ENCODE data around the gene TMEM240.

The TMEM240 gene

GRCh38 chr1:1563688-1564087 lies 23.3 kb upstream of the TMEM240 start:
- H2AFZ ChIP-seq (ENCODE audit: low read depth): no peak overlapping the region
- H3K27me3 ChIP-seq (ENCODE audit: insufficient read depth, low read depth): no peaks in the 10 kb centered on the region
- H3K36me3 ChIP-seq (ENCODE audit: insufficient read depth): peaks cover 6% of the 10 kb centered on the region; the same call in 1 of the 2 replicates
- no peaks in the 10 kb centered on the region for H3K4me1 ChIP-seq (ENCODE audit: low read depth, poor library complexity, severe bottlenecking)
- no peak overlapping the region for H3K27ac ChIP-seq
- H3K4me2 ChIP-seq: no peak overlapping the region
- H3K4me3 ChIP-seq (IDR thresholded peaks at IDR 0.05; ENCODE audit: insufficient read depth, low read depth, low read length): no peak overlapping the region
- H3K79me2 ChIP-seq (ENCODE audit: insufficient read depth, low read depth): peaks cover 68% of the 10 kb centered on the region
- no peak overlapping the region for H3K9ac ChIP-seq
- H4K20me1 ChIP-seq (ENCODE audit: insufficient read depth): peaks cover 19% of the 10 kb centered on the region
- no peak for TF ChIP-seq CTCF (conservative IDR thresholded peaks at IDR 0.05; ENCODE audit: low read depth, low read length)

- Histone ChIP-seq H4K20me1 (ENCODE audit: insufficient read depth) (peaks cover 14% of the 10 kb centered on the region), H3K4me3 (IDR thresholded peaks at IDR 0.05; ENCODE audit: insufficient read depth, low read depth, low read length) (no peak overlapping the region), H3K27me3 (ENCODE audit: insufficient read depth, low read depth) (no peaks in the 10 kb centered on the region)
Measured at GRCh38 chr1:1562556-1563195, 22.3 kb upstream of the TMEM240 start.

GRCh38 chr1:1561801-1562470 lies 21.5 kb upstream of the TMEM240 start:
- TF ChIP-seq CTCF (conservative IDR thresholded peaks at IDR 0.05; ENCODE audit: low read depth, low read length): no peak
- H3K36me3 ChIP-seq (ENCODE audit: insufficient read depth): peaks cover 6% of the 10 kb centered on the region; the same call in 1 of the 2 replicates
- H2AFZ ChIP-seq (ENCODE audit: low read depth): no peak overlapping the region
- no peak overlapping the region for H3K4me2 ChIP-seq
- H3K27ac ChIP-seq: no peak overlapping the region
- peaks cover 51% of the 10 kb centered on the region for H3K79me2 ChIP-seq (ENCODE audit: insufficient read depth, low read depth)
- no peak overlapping the region for H3K9ac ChIP-seq
- no peaks in the 10 kb centered on the region for H3K4me1 ChIP-seq (ENCODE audit: low read depth, poor library complexity, severe bottlenecking)
- H3K4me3 ChIP-seq (IDR thresholded peaks at IDR 0.05; ENCODE audit: insufficient read depth, low read depth, low read length): no peak overlapping the region
- no peaks in the 10 kb centered on the region for H3K27me3 ChIP-seq (ENCODE audit: insufficient read depth, low read depth)
- H4K20me1 ChIP-seq (ENCODE audit: insufficient read depth): peaks cover 9% of the 10 kb centered on the region

More at GRCh38 chr1:1562556-1563195, 22.3 kb upstream of the TMEM240 start:
- TF ChIP-seq CTCF (conservative IDR thresholded peaks at IDR 0.05; ENCODE audit: low read depth, low read length): no peak
- no peak overlapping the region for H3K27ac ChIP-seq
- no peaks in the 10 kb centered on the region for H3K4me1 ChIP-seq (ENCODE audit: low read depth, poor library complexity, severe bottlenecking)
- H3K79me2 ChIP-seq (ENCODE audit: insufficient read depth, low read depth): peaks cover 58% of the 10 kb centered on the region
- H2AFZ ChIP-seq (ENCODE audit: low read depth): no peak overlapping the region
- peaks cover 6% of the 10 kb centered on the region; the same call in 1 of the 2 replicates for H3K36me3 ChIP-seq (ENCODE audit: insufficient read depth)
- H3K4me2 ChIP-seq: no peak overlapping the region
- no peak overlapping the region for H3K9ac ChIP-seq

GRCh38 chr1:1560178-1560577 lies 19.8 kb upstream of the TMEM240 start:
- H4K20me1 ChIP-seq (ENCODE audit: insufficient read depth): 0 out of 2 replicates have a peak, but pooled peaks cover 6% of the 10 kb centered on the region
- H3K79me2 ChIP-seq (ENCODE audit: insufficient read depth, low read depth): peaks cover 33% of the 10 kb centered on the region; the same call in 1 of the 2 replicates
- no peaks in the 10 kb centered on the region for H3K4me1 ChIP-seq (ENCODE audit: low read depth, poor library complexity, severe bottlenecking)
- no peak overlapping the region for H3K4me2 ChIP-seq
- H3K4me3 ChIP-seq (IDR thresholded peaks at IDR 0.05; ENCODE audit: insufficient read depth, low read depth, low read length): no peak overlapping the region
- no peak overlapping the region for H2AFZ ChIP-seq (ENCODE audit: low read depth)
- H3K27me3 ChIP-seq (ENCODE audit: insufficient read depth, low read depth): no peaks in the 10 kb centered on the region
- H3K27ac ChIP-seq: no peak overlapping the region
- TF ChIP-seq CTCF (conservative IDR thresholded peaks at IDR 0.05; ENCODE audit: low read depth, low read length): no peak
- H3K9ac ChIP-seq: no peak overlapping the region
- peaks cover 6% of the 10 kb centered on the region; the same call in 1 of the 2 replicates for H3K36me3 ChIP-seq (ENCODE audit: insufficient read depth)

Measured in KMS-11 (cell line).